HG03432 (cell line): ENCODE measurements around the gene PSEN2.
"Not testable (repeated sequence)": the region's sequence is repeated elsewhere in the genome, so short reads cannot be mapped to it uniquely, and the experiment has no call there.

Experiments used
- ATAC-seq: cut with Tn5 transposase; IDR thresholded peaks from one replicate; pipeline ENCODE4 v1.9.1; 2021; ENCODE audit warnings: mild to moderate bottlenecking, moderate library complexity; ENCODE audit not compliant: unreplicated experiment

Gene PSEN2

GRCh38 chr1:226912587-226913176 is 42.3 kb downstream of the PSEN2 start:
- ATAC-seq: peak; percentile 71

DNA sequence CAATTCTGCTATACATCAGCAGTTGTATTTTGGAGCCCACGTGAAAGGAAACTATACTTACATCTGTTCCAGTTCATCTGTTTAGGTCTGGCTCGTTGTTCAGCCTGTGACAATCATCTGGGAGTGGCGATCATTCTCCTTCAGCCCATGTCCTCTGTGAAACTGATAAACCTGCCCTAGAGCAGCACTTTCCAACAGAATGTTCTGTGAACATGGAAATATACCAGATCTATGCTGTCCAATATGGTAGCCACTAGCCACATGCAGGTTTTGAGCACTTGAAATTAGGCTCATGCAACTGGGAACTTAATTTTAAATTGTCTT is 45.2 kb downstream of the PSEN2 start:
- ATAC-seq: no peak

- no peak for ATAC-seq
Observed at GRCh38 chr1:226916497-226916896, 46.1 kb downstream of the PSEN2 start.

- no peak for ATAC-seq
Observed at GRCh38 chr1:226919587-226919986, 49.2 kb downstream of the PSEN2 start.

DNA sequence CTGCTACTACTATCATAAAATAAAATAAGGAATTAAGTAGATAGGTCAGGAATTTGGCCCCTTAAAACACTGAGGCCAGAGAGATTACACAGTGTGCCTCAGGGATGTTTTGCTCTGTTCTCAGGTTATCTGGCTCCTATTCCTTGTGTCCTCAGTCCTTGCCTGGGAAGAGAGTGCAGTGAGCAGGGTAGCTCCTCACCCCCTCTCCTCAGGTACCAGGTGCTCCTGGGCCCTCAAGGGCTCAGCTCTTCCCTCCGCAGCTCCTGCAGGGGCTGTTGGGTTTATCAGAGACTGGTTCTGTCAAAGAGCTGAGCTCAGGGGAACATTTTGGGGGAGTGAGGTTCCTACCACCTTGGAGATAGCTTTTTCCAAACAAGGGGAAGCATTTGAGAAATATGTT is 49.6 kb downstream of the PSEN2 start:
- no peak for ATAC-seq

GRCh38 chr1:226920446-226920894 is 50.1 kb downstream of the PSEN2 start:
- ATAC-seq: no peak

DNA sequence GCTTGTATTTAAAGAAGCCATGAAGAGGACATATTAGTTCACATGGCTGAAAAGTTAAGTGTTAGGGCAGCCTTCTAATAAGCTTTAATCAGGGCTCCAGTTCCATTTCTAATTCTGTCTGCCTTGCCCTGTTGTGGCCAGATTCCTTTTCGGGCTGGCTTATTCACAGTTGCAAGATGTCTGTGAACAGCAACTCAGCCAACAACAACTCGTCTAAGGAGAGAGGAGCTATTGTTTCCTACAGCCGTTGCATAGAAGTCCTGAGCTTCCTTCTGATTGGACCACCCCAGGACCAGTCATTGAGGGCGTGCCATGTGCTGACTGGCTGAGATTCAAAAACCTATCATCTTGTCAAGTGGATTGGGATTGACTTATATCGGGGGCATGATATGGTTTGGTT is 51.1 kb downstream of the PSEN2 start:
- ATAC-seq: no peak

- not testable (repeated sequence) for ATAC-seq
Observed at GRCh38 chr1:226929260-226930111, 59.1 kb downstream of the PSEN2 start.

GRCh38 chr1:226934483-226935237 is 64.2 kb downstream of the PSEN2 start:
- ATAC-seq: no peak

- no peak for ATAC-seq
Observed at GRCh38 chr1:226937940-226938725, 67.7 kb downstream of the PSEN2 start.

DNA sequence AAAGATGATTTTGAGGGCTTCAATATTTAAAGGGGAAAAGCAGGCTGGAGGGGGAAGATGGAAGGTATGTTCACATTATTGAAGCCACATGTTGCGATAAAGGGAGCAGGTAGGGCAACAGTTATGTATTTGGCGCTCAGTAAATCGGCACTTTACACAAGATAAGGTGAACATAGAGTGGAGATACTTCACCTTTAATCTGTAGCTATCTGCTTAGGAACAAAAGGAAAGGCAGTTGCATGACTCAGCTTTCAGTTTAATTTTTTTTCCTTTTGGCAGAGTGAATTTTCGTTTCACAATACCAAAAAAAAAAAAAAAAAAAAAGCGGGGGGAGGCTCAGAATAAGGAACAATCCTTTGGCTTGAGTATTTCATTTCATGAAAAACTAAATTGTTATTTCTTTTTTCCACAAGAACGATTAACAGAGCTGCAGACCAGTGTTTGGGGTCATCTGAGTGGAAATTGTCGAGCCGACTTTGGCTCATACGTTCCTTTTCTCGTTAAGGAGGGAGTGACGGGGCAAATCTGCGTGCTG is 68.6 kb downstream of the PSEN2 start:
- ATAC-seq: no peak

DNA sequence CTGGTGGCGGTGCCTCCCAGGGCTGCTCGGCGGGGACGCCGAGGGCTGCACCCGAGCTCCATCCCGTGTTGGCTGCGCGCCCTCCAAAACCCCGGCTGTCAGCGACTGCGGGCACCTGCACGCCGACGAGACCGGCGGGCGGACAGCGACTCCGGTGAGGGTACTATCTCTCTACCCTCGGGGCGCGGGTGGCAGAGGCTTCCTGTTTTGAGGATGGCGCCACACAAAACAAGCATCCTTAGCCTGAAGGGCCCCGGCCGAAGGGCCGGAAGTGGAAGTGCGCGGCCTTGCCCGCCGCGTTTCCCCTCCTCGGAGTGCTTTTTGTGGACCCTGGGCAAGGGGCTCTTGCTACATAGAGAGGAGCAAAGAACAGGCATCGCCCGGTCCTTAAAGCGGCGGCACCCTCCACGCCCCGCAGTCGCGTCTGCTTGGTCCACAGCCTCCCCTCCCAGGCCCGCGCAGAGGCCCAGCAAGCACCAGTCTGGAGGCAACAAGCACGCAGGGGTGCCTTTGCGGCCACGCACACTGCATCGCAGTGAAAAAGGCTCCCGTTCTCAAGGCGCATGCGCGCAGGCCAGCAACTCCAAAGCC is 69.1 kb downstream of the PSEN2 start:
- ATAC-seq: peak; percentile 40

DNA sequence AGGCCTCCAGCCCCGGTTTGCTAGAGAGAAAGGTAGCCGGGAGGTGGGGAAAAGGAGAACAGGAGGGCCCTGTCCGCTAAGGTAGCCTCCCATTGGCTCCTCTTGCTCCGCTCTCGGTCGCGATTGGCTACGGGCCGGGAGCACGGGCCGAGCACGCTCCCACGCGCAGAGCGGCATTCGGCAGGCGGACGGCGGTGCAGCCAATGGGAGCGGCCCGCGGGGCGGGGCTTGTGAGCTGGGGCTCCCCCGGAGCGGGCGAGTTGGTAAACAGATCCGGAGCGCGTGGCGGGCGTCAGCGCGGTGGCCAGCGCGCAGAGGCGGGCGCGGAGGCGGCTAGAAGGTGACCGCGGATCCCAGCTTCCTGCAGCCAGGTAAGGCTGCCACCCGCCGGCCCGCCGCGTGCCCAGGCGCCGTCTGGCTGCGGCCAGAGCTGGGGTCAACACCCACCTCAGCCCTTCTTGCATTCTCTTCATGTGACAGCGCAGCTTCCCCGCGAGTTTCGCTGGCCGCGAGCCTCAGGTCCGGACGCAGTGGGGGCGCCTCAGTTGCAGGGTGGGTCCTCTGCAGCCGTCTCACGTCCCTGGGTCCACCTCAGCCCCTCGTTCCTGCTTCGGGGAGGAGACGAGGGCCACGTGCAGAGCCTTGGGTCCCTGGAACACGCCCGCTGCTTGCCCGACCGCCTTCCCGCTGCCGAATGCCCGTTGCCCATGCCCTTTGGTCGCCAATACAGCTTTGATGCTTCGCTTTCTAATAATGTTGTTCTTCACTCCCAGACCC is 69.8 kb downstream of the PSEN2 start, which contains the start of gene COQ8A:
COQ8A (plus strand) TSS at position 266 of the 777 bp plus-strand sequence. CDS start 21,092 bp downstream, outside the sequence.
- ATAC-seq: peak; percentile 94

GRCh38 chr1:226940806-226941067 is 70.3 kb downstream of the PSEN2 start:
- ATAC-seq: no peak

DNA sequence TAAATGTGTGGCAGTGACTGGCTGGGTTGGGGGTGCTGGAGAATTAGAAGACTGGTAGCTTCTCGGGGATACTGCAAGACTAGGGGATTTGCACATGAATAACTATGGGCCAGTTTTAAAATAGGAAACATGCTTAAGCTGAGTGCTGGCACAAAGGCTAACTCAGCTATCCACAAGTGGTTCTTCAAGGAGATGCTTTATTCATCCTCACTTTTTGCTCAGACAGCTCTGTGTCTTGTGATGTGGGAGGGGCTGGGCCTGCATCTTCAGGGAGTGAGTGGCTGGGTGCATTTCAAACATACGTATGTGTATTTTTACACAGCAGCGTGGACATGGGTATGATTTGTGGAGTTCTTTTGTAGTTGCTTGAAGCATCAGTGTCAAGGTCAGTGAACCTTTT is 72.0 kb downstream of the PSEN2 start:
- no peak for ATAC-seq

DNA sequence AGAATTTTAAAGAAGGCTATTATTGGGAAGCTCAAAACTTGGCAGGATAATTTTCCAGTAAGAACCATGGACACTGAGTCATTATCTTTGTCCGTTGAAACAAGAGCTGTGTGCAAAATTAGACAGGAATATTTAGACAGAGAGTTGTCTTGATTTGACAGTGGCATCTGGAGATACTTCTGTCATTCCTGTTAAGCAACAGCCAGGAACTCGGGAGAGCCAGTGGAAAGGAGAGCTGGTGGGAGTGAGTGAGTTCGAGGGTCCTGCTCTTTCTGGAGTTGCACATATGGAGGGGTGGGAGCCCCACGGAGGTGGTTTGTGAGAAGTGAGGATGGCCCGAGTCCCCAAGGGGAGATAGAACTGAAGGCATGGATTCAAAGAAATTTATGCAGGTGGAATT is 72.7 kb downstream of the PSEN2 start:
- no peak for ATAC-seq

DNA sequence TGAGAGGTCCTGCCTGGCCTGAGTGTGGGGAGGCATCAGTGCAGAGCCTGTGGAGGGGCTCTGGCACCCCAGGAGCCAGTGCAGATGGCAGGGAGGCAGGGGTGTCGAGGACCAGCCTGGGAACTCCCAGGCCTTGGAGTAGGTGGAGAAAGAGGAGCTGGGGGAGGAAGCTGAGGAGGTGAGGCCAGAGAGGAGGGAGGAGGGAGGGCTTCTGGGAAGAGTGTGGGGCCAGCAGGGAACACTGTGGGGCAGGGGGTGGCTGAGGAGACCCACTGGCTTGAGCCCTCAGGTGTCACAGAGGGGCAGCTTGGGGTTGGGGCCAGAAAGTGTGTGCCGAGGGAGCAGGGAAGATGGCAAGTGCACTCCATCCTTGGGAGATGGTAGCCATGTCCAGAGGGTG is 73.5 kb downstream of the PSEN2 start:
- ATAC-seq: no peak

DNA sequence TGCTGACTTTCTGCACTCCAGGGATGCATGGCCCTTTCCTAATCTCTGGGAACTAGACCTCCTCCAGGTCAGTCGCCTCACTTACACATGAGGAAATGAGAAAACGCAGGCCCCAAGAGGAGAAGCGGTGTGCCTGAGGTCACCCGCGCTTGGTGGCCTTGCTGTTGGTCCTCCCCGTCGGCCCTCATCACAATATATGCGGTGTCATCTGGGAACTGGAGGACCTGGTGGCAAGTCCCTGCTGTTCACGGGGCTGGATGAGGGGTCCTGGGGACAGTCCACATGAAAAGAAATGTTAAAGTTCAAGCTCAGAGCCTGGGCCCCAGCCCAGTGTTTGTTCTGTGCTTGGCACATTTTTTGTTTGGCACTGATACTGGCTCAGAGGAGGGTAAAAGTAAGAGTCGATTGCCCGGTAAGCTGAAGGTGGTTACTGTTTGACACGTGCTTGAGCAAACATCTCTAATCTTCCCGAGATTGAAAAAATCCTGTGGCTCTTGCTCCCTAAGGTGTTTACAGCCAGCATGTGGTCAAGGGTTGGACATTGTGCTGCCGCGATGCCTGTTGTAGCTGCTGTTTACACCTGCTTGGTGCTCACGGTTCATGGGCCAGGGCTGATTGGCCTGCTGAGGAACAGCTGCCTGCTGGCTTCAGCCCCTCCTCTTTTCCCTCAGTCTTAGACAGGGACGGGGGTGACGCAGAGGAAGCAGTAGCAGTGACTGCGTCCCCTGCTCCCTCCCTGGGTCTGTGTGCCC is 74.9 kb downstream of the PSEN2 start:
- ATAC-seq: no peak
